T47D (cell line): ENCODE results near the gene EIF2B5.

ENCODE experiments used
- DNase-seq, 2 experiments: peaks; one replicate each; pipeline versions ENCODE4 v3.0.0 to v3.0.0-alpha.2; 2011 to 2012; ENCODE audit warnings: low read depth in 1 of 2, low spot score in 1 of 2
- JUND ChIP-seq: IDR thresholded peaks from 2 replicates; pipeline ENCODE4 v1.6.1; 2012; ENCODE audit warnings: low read depth
- in situ Hi-C: cut with HindIII; loops from 2 replicates; pipeline ENCODE4 v1.10.0; 2016; ENCODE audit warnings: low sequenced_read_pairs, low pct_unique_long_range_greater_than_20kb

EIF2B5 gene

DNA sequence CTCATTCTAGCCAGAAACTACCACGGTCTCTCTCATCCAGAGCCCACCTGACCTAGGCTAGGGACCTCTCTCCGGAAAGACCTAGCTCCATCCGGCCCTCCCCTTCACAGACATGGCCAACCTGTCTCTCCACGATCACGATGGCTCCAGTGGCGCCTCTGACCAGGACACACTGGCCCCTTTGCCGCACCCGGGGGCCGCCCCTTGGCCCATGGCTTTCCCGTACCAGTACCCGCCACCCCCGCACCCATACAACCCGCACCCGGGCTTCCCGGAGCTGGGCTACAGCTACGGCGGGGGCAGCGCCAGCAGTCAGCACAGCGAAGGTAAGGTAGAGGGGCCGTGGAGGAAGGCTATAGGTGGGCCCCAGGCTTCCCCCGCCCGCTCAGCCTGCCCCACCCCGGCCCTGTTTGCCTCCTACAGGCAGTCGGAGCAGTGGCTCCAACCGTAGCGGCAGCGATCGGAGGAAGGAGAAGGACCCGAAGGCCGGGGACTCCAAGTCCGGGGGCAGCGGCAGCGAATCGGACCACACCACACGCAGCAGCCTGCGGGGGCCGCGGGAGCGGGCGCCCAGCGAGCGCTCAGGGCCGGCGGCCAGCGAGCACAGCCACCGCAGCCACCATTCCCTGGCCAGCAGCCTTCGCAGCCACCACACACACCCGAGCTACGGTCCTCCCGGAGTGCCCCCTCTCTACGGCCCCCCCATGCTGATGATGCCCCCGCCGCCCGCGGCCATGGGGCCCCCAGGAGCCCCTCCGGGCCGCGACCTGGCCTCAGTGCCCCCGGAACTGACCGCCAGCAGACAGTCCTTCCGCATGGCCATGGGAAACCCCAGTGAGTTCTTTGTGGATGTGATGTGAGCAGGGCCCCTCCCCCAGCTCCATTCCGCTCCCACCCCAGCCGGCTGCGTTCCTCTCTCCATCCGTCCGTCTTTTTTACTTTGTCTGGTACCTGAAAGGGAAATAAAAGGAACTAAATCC, 35.0 kb downstream of the EIF2B5 start:
- in situ Hi-C loops = no loop called here
- no peak for DNase-seq
- no peak for TF ChIP-seq JUND

GRCh38 chr3:184171562-184171961, 36.4 kb downstream of the EIF2B5 start:
- in situ Hi-C loops = no loop called here
- TF ChIP-seq JUND = no peak
- DNase-seq = no peak

- no peak for DNase-seq
- in situ Hi-C loops = no loop called here
- TF ChIP-seq JUND = no peak
These were observed 37.7 kb downstream of the EIF2B5 start for GRCh38 chr3:184172681-184173373.

- TF ChIP-seq JUND = no peak
- no peak for DNase-seq
- in situ Hi-C loops = no loop called here
These were observed 38.2 kb downstream of the EIF2B5 start for GRCh38 chr3:184173374-184173722.

GRCh38 chr3:184174284-184174645, 39.1 kb downstream of the EIF2B5 start:
- in situ Hi-C loops = no loop called here
- no peak for DNase-seq
- TF ChIP-seq JUND = no peak

DNA sequence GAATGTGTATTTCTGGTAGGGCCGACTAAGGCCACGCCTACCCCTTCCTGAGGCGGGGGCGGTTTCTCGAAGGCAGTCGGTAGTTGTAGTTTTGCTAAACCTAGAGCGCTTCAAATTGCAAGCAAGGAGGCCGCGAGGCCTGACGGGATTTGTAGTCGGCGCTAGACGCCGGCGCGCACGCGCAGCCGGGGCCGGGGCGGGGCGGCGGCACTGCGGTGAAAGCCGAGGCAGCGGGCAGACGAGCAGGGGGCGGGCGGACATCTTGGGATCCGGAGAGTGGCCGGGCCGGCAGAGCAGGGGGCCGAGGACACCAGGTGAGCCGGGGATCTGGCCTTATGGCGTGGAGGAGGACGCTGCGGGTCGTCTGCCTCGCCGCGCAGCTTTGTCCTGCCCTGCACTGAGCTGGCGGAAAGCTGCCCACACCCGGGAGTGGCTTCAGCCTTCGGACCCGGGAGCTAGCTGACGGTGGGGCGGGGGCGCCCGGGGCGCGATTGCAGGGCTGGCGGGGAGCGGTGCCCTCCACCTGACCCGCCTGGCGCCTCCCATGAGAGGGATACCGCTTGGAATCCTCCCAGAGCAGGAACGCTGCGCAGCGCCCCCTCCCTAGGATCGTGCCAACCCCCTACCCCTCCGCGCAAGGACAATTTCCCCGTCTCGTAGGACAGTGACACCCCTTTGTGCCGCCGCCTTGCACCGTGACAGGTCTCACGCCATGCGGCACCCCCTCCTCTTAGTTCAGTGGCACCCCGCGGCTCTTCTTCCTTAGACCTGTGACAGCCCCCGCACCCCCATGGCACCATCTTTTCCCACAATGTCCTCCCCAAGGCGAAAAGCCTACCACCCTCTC, 39.7 kb downstream of the EIF2B5 start, which contains the start of gene AP2M1:
Gene AP2M1 (plus strand): TSS at position 210 of the 847 bp plus-strand sequence. CDS start 2,139 bp downstream, outside the sequence.
- in situ Hi-C loops = no loop called here

GRCh38 chr3:184175506-184175905, 40.3 kb downstream of the EIF2B5 start:
- in situ Hi-C loops = no loop called here
- no peak for TF ChIP-seq JUND
- no peak for DNase-seq

More for the DNA sequence above, 39.7 kb downstream of the EIF2B5 start, which contains the start of gene AP2M1:
- TF ChIP-seq JUND = no peak; the same call in 1 of the 2 replicates
- peak; percentile 100 for DNase-seq

DNA sequence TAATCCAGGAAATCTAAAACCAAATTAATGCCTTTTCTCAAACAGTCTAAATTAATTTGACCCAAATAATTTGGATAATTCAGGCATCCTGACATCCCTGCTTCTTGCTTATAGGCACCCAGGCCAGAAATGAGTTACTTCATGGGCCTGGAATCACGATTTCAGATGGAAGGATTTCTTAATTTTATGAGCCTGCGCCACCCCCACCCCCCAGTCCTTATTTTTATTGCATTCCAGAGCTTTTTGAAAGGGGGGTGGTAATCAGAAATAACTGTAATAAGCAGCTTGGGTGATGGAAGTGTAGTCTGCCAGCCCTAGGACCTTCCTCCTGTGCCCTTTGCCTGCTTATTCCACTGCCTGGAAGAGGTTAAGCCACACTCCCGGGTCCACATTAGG, 40.8 kb downstream of the EIF2B5 start:
- no peak for TF ChIP-seq JUND
- in situ Hi-C loops = no loop called here
- no peak for DNase-seq

GRCh38 chr3:184176377-184177330, 41.5 kb downstream of the EIF2B5 start:
- DNase-seq = no peak
- in situ Hi-C loops = no loop called here
- TF ChIP-seq JUND = no peak

GRCh38 chr3:184177331-184177731, 42.2 kb downstream of the EIF2B5 start:
- DNase-seq = no peak
- TF ChIP-seq JUND = no peak
- in situ Hi-C loops = no loop called here

GRCh38 chr3:184177767-184178306, 42.7 kb downstream of the EIF2B5 start:
- no peak for DNase-seq
- no peak for TF ChIP-seq JUND
- in situ Hi-C loops = no loop called here
